GM04503 (cell line): Measurements from ENCODE around the gene KIR2DL4.
"Not testable (repeated sequence)": the region's sequence is repeated elsewhere in the genome, so short reads cannot be mapped to it uniquely, and the experiment has no call there.

Source experiments
- DNase-seq: peaks from one replicate; pipeline ENCODE4 v3.0.0-alpha.2; 2012; ENCODE audit warnings: low read depth

Gene KIR2DL4

GRCh38 chr19:54803410-54803809 is at the start of gene KIR2DL4:
Gene KIR2DL4 (plus strand): TSS chr19:54803610. CDS start chr19:54803652, 42 bp downstream.
- DNase-seq = no peak

GRCh38 chr19:54756204-54757110 is 47.0 kb upstream of the KIR2DL4 start:
- not testable (repeated sequence) for DNase-seq

- not testable (repeated sequence) for DNase-seq
Observed at GRCh38 chr19:54758577-54758976, 44.8 kb upstream of the KIR2DL4 start.

- DNase-seq = not testable (repeated sequence)
Observed at GRCh38 chr19:54764219-54764618, 39.2 kb upstream of the KIR2DL4 start.

GRCh38 chr19:54766464-54766863 is 36.9 kb upstream of the KIR2DL4 start:
- DNase-seq = not testable (repeated sequence)

GRCh38 chr19:54769646-54770045 is 33.8 kb upstream of the KIR2DL4 start, which contains the start of gene KIR2DL1:
Gene KIR2DL1 (plus strand): TSS chr19:54769793. CDS start chr19:54769851, 58 bp downstream.
- DNase-seq = not testable (repeated sequence)

GRCh38 chr19:54770511-54770910 is 32.9 kb upstream of the KIR2DL4 start:
- DNase-seq = not testable (repeated sequence)

- not testable (repeated sequence) for DNase-seq
Observed at GRCh38 chr19:54771018-54771960, 32.1 kb upstream of the KIR2DL4 start.

- DNase-seq = not testable (repeated sequence)
Observed at GRCh38 chr19:54772666-54773065, 30.7 kb upstream of the KIR2DL4 start.

GRCh38 chr19:54775095-54775815 is 28.2 kb upstream of the KIR2DL4 start:
- DNase-seq = not testable (repeated sequence)

GRCh38 chr19:54775830-54776229 is 27.6 kb upstream of the KIR2DL4 start:
- not testable (repeated sequence) for DNase-seq

GRCh38 chr19:54777851-54778250 is 25.6 kb upstream of the KIR2DL4 start:
- DNase-seq = not testable (repeated sequence)

GRCh38 chr19:54778896-54779295 is 24.5 kb upstream of the KIR2DL4 start:
- DNase-seq = not testable (repeated sequence)

GRCh38 chr19:54782916-54783315 is 20.5 kb upstream of the KIR2DL4 start:
- not testable (repeated sequence) for DNase-seq

GRCh38 chr19:54786091-54786723 is 17.2 kb upstream of the KIR2DL4 start:
- not testable (repeated sequence) for DNase-seq

- DNase-seq = not testable (repeated sequence)
Observed at GRCh38 chr19:54788154-54788553, 15.3 kb upstream of the KIR2DL4 start.

- no peak for DNase-seq
Observed at GRCh38 chr19:54790711-54791110, 12.7 kb upstream of the KIR2DL4 start.

GRCh38 chr19:54791476-54791875 is 11.9 kb upstream of the KIR2DL4 start:
- no peak for DNase-seq

- DNase-seq = no peak
Observed at GRCh38 chr19:54792814-54793213, 10.6 kb upstream of the KIR2DL4 start.

GRCh38 chr19:54795758-54796157 is 7.7 kb upstream of the KIR2DL4 start:
- no peak for DNase-seq

GRCh38 chr19:54804101-54804500 is 691 bp downstream of the KIR2DL4 start:
- DNase-seq = no peak
